Measurements from ENCODE around the gene SLC47A1. TPM values are rescaled to one million over a fixed set of nuclear protein-coding genes. Genes with fewer than 3 reads are reported as not detected.
"Not testable (repeated sequence)": the region's sequence is repeated elsewhere in the genome, so short reads cannot be mapped to it uniquely, and the experiment has no call there.

Gene SLC47A1
- total and polyA plus RNA-seq, 8 donors = 0.25 to 1.3 (median 0.81) TPM; not detected in 2

GRCh38 chr17:19578545-19578944 is 44.9 kb downstream of the SLC47A1 start:
- intact Hi-C loops (cut with DNase I; ENCODE audit: low total_unique reads) = no loop called here
- TF ChIP-seq CTCF (IDR thresholded peaks at IDR 0.05) = no peak
- TF ChIP-seq POLR2AphosphoS5 (IDR thresholded peaks at IDR 0.05) = no peak
- no peak for TF ChIP-seq EP300 (IDR thresholded peaks at IDR 0.05)
- TF ChIP-seq POLR2A (IDR thresholded peaks at IDR 0.05) = no peak
- Histone ChIP-seq H3K27me3 (peaks cover 0 to 33% (median 17%) of the 10 kb centered on the region in 3 donors), H3K36me3 (no peaks in the 10 kb centered on the region), H3K27ac (no peak overlapping the region), H3K4me3 (no peak overlapping the region), H3K9me3 (no peaks in the 10 kb centered on the region), H3K4me1 (peaks cover 0 to 15% (median 5%) of the 10 kb centered on the region in 4 donors)
- DNase-seq = peak in 1 of 2 donors; percentile 23
- WGBS, 5 donors = 60 to 73% (median 70%) methylated on average over 4 of the region's 4 CpGs

- DNase-seq = peak in 1 of 2 donors; percentile 26
- TF ChIP-seq POLR2AphosphoS5 (IDR thresholded peaks at IDR 0.05) (no peak), CTCF (IDR thresholded peaks at IDR 0.05) (no peak), POLR2A (IDR thresholded peaks at IDR 0.05) (no peak), EP300 (IDR thresholded peaks at IDR 0.05) (no peak)
- 37 to 47% (median 43%) methylated on average over 16 to 19 of the region's 19 CpGs for WGBS, 5 donors
- peaks cover 0 to 33% (median 17%) of the 10 kb centered on the region in 3 donors for H3K27me3 ChIP-seq
- peaks cover 0 to 15% (median 5%) of the 10 kb centered on the region in 4 donors for H3K4me1 ChIP-seq
- H3K36me3 ChIP-seq = no peaks in the 10 kb centered on the region
- H3K27ac ChIP-seq = peak overlapping the region in 2 of 5 donors; percentile 33 to 64
- no peaks in the 10 kb centered on the region for H3K9me3 ChIP-seq
- H3K4me3 ChIP-seq = peak overlapping the region; percentile 48 to 54 (median 50)
- intact Hi-C loops (cut with DNase I; ENCODE audit: low total_unique reads) = no loop called here
Measured at GRCh38 chr17:19579192-19579761, 45.6 kb downstream of the SLC47A1 start.

DNA sequence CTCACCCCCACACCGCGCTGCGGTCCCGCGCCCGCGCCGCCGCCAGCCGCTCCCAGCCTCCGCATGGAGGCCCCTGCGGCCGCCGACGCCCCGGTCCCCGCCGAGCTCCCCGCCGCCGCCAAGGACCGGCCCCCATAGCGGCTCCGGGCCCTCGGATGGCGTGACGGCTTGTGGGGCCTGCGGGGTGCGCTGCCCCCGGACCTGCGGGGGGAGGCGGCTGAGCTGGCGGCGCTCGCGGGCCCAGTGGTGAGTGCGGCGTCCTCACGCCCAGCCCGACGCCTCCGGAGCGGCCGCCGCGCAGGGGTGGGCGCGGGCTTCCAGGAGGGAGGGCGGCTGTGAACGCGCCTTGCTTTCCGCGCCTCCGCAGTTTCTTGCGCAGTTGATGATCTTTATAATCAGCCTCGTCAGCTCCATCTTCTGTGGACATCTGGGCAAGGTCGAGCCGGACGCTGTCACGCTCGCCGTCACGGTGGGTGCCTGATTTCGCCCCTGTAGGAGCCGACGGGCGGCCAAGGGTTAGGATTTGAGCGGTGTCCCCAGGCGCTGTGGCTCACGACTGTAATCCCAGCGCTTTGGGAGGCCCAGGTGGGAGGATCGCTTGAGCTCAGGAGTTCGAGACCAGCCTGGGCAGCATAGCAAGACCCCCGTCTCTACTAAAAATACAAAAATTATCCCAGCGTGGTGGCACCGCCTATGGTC is 46.4 kb downstream of the SLC47A1 start:
- Histone ChIP-seq H3K9me3 (no peaks in the 10 kb centered on the region), H3K36me3 (no peaks in the 10 kb centered on the region), H3K27ac (peak overlapping the region in 2 of 5 donors; percentile 33 to 64), H3K4me1 (peaks cover 0 to 15% (median 5%) of the 10 kb centered on the region in 4 donors), H3K27me3 (peaks cover 0 to 33% (median 17%) of the 10 kb centered on the region in 3 donors), H3K4me3 (peak overlapping the region; percentile 48 to 54 (median 50))
- DNase-seq = peak in 1 of 2 donors; percentile 72
- TF ChIP-seq EP300 (IDR thresholded peaks at IDR 0.05) (no peak), POLR2AphosphoS5 (IDR thresholded peaks at IDR 0.05) (no peak), POLR2A (IDR thresholded peaks at IDR 0.05) (no peak), CTCF (IDR thresholded peaks at IDR 0.05) (no peak)
- intact Hi-C loops (cut with DNase I; ENCODE audit: low total_unique reads) = no loop called here
- WGBS, 5 donors = 10 to 28% (median 15%) methylated on average over 16 to 76 of the region's 76 CpGs

DNA sequence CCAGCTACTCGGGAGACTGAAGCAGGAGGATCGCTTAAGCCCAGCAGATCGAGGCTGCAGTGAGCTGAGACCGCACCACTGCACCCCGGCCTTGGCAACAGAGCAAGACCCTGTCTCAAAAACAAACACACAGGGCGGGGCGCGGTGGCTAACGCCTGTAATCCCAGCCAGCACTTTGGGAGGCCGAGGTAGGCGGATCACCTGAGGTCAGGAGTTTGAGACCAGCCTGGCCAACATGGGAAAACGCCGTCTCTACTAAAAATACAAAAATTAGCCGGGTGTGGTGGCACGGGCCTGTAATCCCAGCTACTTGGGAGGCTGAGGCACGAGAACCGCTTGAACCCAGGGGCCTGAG is 46.9 kb downstream of the SLC47A1 start:
- H3K27ac ChIP-seq = peak overlapping the region in 1 of 5 donors; percentile 64
- H3K4me3 ChIP-seq = peak overlapping the region in 2 of 4 donors; percentile 48 to 52
- peaks cover 0 to 15% (median 5%) of the 10 kb centered on the region in 4 donors for H3K4me1 ChIP-seq
- H3K9me3 ChIP-seq; intact Hi-C loops (cut with DNase I; ENCODE audit: low total_unique reads); DNase-seq; H3K36me3 ChIP-seq: not testable (repeated sequence)
- 88 to 94% (median 91%) methylated on average over 16 to 17 of the region's 17 CpGs for WGBS, 5 donors
- peaks cover 0 to 33% (median 17%) of the 10 kb centered on the region in 3 donors for H3K27me3 ChIP-seq

DNA sequence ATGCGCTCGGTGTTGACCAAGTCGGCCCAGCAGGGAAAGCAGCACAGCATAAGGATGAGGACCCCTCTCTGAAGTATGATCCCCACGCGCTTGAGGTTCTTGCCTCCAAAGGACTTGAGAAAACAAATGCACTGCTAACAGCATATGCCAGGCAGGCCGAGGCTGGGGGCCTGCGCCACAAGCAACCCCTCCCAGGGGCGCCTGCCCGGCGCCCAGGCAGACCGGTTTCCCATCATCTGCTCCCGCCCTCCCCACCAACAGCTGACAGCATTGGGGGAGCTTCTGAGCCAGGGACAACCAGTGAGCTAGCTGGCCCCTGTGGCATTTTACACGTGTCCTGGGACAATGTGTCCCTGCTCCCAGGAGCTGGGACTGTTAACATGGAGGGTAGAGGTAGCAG is 48.5 kb downstream of the SLC47A1 start:
- H3K36me3 ChIP-seq; H3K4me3 ChIP-seq; H3K9me3 ChIP-seq; DNase-seq; H3K27ac ChIP-seq; intact Hi-C loops (cut with DNase I; ENCODE audit: low total_unique reads): not testable (repeated sequence)
- Histone ChIP-seq H3K4me1 (peaks cover 0 to 15% (median 5%) of the 10 kb centered on the region in 4 donors), H3K27me3 (peaks cover 0 to 33% (median 17%) of the 10 kb centered on the region in 3 donors)
- WGBS, 5 donors = 90 to 96% (median 96%) methylated on average over 8 to 11 of the region's 13 CpGs

Data from stomach (tissue), 9 donors.